HepG2 (cell line): ENCODE results near the gene NFATC3. TPM values are rescaled to one million over a fixed set of nuclear protein-coding genes. Genes with fewer than 3 reads are reported as not detected.

Source experiments
- ARID5B ChIP-seq: IDR thresholded peaks from 2 replicates; pipeline ENCODE4 v1.4.0; 2020; ENCODE audit warnings: mild to moderate bottlenecking, missing genetic modification reagents
- BHLHE40 ChIP-seq: IDR thresholded peaks from 2 replicates; pipeline ENCODE4 v1.6.1; 2011; ENCODE audit warnings: low read length, improper control_type of control experiment
- CENPT ChIP-seq: sonication (generic); formaldehyde crosslinking; IDR thresholded peaks from 2 replicates; pipeline ENCODE4 v1.8.0; 2022; ENCODE audit warnings: low read depth, mild to moderate bottlenecking, moderate library complexity, missing genetic modification reagents
- FLYWCH1 ChIP-seq: sonication (generic); formaldehyde crosslinking; IDR thresholded peaks from 2 replicates; pipeline ENCODE4 v1.8.1; 2023; ENCODE audit warnings: mild to moderate bottlenecking, missing genetic modification reagents
- MIXL1 ChIP-seq: IDR thresholded peaks from 2 replicates; pipeline ENCODE4 v1.6.1; 2016
- NBN ChIP-seq: fragments of 450-650 bp; conservative IDR thresholded peaks from 2 replicates; pipeline ENCODE4 v1.6.1; 2017
- RBAK ChIP-seq: sonication (generic); formaldehyde crosslinking; IDR thresholded peaks from 2 replicates; pipeline ENCODE4 v1.5.1; 2020; ENCODE audit warnings: mild to moderate bottlenecking, missing genetic modification reagents
- SOX5 ChIP-seq: IDR thresholded peaks from 2 replicates; pipeline ENCODE4 v1.6.1; 2016; ENCODE audit warnings: borderline replicate concordance
- U2AF1 ChIP-seq: fragments of 200-400 bp; formaldehyde crosslinking; optimal IDR thresholded peaks from 2 replicates; pipeline ENCODE3; 2017; ENCODE audit warnings: mild to moderate bottlenecking, low read depth, low read length
- YEATS4 ChIP-seq: sonication (generic); formaldehyde crosslinking; IDR thresholded peaks from 2 replicates; pipeline ENCODE4 v1.4.0; 2020; ENCODE audit warnings: missing genetic modification reagents, borderline replicate concordance
- ZBTB8A ChIP-seq: sonication (generic); formaldehyde crosslinking; IDR thresholded peaks from 2 replicates; pipeline ENCODE4 v1.4.0; 2020; ENCODE audit warnings: mild to moderate bottlenecking, low read depth, missing genetic modification reagents, borderline replicate concordance
- ZNF337 ChIP-seq: sonication (generic); formaldehyde crosslinking; IDR thresholded peaks from 2 replicates; pipeline ENCODE4 v1.5.1; 2020; ENCODE audit warnings: missing genetic modification reagents, low read depth, mild to moderate bottlenecking, borderline replicate concordance
- ZNF362 ChIP-seq: sonication (generic); formaldehyde crosslinking; IDR thresholded peaks from 2 replicates; pipeline ENCODE4 v1.4.0; 2020; ENCODE audit warnings: missing genetic modification reagents, mild to moderate bottlenecking, borderline replicate concordance
- ZNF432 ChIP-seq: sonication (generic); formaldehyde crosslinking; IDR thresholded peaks from 2 replicates; pipeline ENCODE4 v1.5.0; 2020; ENCODE audit warnings: missing genetic modification reagents, mild to moderate bottlenecking, borderline replicate concordance
- ZNF567 ChIP-seq: sonication (generic); formaldehyde crosslinking; IDR thresholded peaks from 2 replicates; pipeline ENCODE4 v1.8.1; 2023; ENCODE audit warnings: mild to moderate bottlenecking, missing genetic modification reagents, borderline replicate concordance
- ZNF598 ChIP-seq: sonication (generic); formaldehyde crosslinking; IDR thresholded peaks from 2 replicates; pipeline ENCODE4 v1.5.1; 2020; ENCODE audit warnings: mild to moderate bottlenecking, missing genetic modification reagents, borderline replicate concordance
- ZNF605 ChIP-seq: sonication (generic); formaldehyde crosslinking; IDR thresholded peaks from 2 replicates; pipeline ENCODE4 v1.8.0; 2022; ENCODE audit warnings: mild to moderate bottlenecking, missing genetic modification reagents
- polyA plus RNA-seq, 8 experiments: library from polyadenylated mRNA; depleted of rRNA in 3 of 8; stranded (reverse) in 7 of 8; unstranded in 1 of 8; fragments of >200 nt; fragmentation: Illumina TruSeq in 4 of 8; extraction: Trizol in 4 of 8; gene quantifications; 2 replicates each; pipeline versions ENCODE4 v1.2.1 to v1.2.3, GENCODE V29; 2011 to 2016; ENCODE audit warnings: low read depth in 4 of 8, missing spikeins in 1 of 8, mixed read lengths in 1 of 8; ENCODE audit not compliant: insufficient read depth in 1 of 8
- total RNA-seq, 5 experiments: library from RNA; depleted of rRNA; stranded (reverse); fragments of >200 nt; fragmentation: Illumina TruSeq; extraction: Trizol; gene quantifications; 2 replicates each; pipeline ENCODE4 v1.2.3, GENCODE V29; 2016; ENCODE audit warnings: low read depth in 1 of 5
- TF ChIP-seq, protein P1 (sequence below): sonication (generic); formaldehyde crosslinking; IDR thresholded peaks from 2 replicates; pipeline ENCODE4 v1.5.0; 2020; ENCODE audit warnings: mild to moderate bottlenecking, missing genetic modification reagents, borderline replicate concordance
- TF ChIP-seq, protein P2 (sequence below): IDR thresholded peaks from 2 replicates; pipeline ENCODE4 v1.6.1; 2018; ENCODE audit warnings: missing genetic modification reagents

NFATC3 gene
- total and polyA plus RNA-seq, 2 of the 13 experiments (the other 11 are each of a cell fraction or from before 2014, with no cell fraction given), result 52.6 to 62.7 TPM

- TF ChIP-seq, protein P1, sequence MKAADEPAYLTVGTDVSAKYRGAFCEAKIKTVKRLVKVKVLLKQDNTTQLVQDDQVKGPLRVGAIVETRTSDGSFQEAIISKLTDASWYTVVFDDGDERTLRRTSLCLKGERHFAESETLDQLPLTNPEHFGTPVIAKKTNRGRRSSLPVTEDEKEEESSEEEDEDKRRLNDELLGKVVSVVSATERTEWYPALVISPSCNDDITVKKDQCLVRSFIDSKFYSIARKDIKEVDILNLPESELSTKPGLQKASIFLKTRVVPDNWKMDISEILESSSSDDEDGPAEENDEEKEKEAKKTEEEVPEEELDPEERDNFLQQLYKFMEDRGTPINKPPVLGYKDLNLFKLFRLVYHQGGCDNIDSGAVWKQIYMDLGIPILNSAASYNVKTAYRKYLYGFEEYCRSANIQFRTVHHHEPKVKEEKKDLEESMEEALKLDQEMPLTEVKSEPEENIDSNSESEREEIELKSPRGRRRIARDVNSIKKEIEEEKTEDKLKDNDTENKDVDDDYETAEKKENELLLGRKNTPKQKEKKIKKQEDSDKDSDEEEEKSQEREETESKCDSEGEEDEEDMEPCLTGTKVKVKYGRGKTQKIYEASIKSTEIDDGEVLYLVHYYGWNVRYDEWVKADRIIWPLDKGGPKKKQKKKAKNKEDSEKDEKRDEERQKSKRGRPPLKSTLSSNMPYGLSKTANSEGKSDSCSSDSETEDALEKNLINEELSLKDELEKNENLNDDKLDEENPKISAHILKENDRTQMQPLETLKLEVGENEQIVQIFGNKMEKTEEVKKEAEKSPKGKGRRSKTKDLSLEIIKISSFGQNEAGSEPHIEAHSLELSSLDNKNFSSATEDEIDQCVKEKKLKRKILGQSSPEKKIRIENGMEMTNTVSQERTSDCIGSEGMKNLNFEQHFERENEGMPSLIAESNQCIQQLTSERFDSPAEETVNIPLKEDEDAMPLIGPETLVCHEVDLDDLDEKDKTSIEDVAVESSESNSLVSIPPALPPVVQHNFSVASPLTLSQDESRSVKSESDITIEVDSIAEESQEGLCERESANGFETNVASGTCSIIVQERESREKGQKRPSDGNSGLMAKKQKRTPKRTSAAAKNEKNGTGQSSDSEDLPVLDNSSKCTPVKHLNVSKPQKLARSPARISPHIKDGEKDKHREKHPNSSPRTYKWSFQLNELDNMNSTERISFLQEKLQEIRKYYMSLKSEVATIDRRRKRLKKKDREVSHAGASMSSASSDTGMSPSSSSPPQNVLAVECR (CRISPR knock-in tag), result peak; percentile 77
- TF ChIP-seq ZNF605 (CRISPR knock-in tag) (peak; percentile 100), ARID5B (CRISPR knock-in tag) (peak; percentile 82), ZBTB8A (CRISPR knock-in tag) (peak; percentile 54; the same call in 1 of the 2 replicates), MIXL1 (CRISPR knock-in tag) (peak; percentile 85), BHLHE40 (peak; percentile 81), FLYWCH1 (CRISPR knock-in tag) (no peak), ZNF598 (peak; percentile 99), ZNF362 (CRISPR knock-in tag) (0 out of 2 replicates have a peak, but pooled peaks have one; percentile 9), ZNF337 (peak; percentile 97; the same call in 1 of the 2 replicates), ZNF567 (CRISPR knock-in tag) (peak; percentile 94; the same call in 1 of the 2 replicates), RBAK (CRISPR knock-in tag) (no peak), ZNF432 (CRISPR knock-in tag) (no peak), SOX5 (CRISPR knock-in tag) (peak; percentile 78), YEATS4 (CRISPR knock-in tag) (peak; percentile 95), CENPT (CRISPR knock-in tag) (peak; percentile 92; the same call in 1 of the 2 replicates), U2AF1 (peak; percentile 98), NBN (no peak)
- TF ChIP-seq, protein P2, sequence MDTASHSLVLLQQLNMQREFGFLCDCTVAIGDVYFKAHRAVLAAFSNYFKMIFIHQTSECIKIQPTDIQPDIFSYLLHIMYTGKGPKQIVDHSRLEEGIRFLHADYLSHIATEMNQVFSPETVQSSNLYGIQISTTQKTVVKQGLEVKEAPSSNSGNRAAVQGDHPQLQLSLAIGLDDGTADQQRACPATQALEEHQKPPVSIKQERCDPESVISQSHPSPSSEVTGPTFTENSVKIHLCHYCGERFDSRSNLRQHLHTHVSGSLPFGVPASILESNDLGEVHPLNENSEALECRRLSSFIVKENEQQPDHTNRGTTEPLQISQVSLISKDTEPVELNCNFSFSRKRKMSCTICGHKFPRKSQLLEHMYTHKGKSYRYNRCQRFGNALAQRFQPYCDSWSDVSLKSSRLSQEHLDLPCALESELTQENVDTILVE (CRISPR knock-in tag), result peak; percentile 96
Measured at GRCh38 chr16:68084504-68085258, 489 bp upstream of the NFATC3 start (continued).
